Stimulated activated CD4-positive, alpha-beta T cell treated with anti-CD3 and anti-CD28 coated beads, Interleukin-1b, Interleukin-23, amount 100 ng/mL, for 48 hours (primary cell): ENCODE measurements around the gene CRACDL.
A peak's percentile ranks its signal among the peaks of the same experiment; 100 is the strongest.

ENCODE experiments used
- DNase-seq: peaks from one replicate; pipeline ENCODE4 v3.0.0-alpha.2; 2020

Gene CRACDL

DNA sequence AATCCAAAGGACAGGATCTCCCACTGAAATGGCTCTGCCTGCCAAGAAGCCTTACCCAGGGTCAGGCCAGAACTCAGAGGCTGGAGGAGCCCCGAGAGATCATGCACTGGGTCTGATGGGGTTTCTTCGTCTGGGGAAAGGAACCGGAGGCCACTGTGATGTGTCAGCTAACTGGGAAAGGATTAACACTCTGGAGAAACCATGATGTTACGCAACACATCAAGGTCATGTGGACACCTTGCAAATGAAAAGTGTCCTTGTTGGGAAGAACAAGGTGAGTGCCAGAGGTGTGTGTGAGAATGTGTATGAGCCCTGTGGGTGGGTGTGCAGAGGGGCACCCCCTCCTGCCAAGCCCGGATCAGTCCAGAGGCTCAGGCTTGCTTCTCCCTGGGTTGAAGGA is 86.9 kb downstream of the CRACDL start:
- no peak for DNase-seq

DNA sequence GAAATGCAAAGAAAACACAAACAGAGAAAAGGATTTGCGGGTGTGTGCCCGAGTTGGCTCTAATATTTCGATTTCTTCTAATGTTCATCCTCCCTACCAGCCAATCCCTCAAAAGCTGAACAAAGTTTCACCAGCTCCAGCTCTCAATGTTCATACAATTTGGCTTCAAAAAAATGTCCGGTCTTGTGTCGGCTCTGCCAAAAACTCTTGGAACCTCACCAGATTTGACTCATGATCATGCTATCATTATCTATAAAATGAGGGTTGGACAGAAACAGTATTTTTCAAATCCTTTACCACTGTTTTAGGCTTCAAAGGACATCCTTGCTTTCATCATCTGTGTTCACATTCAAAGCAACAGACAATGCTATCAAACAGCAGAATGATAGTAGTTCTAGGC is 88.2 kb downstream of the CRACDL start:
- no peak for DNase-seq

DNA sequence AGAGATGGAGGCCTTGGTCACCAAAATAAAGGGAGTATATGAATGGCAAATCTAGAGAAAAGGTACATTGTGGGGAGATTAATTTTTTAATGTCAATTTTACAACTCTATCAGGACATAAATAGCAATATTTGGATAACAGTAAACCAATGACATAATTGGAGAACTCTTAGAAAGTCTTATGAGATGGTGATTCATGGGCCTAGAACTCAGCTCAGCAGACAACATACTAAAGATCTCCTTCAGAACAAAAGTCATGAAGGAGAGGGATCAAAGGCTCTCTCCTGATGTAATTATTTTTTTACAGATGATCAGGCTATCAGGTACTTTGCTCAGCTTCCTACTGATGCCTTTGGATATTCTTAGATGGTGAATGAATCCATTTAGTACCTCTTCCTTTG is 90.0 kb downstream of the CRACDL start:
- DNase-seq, result no peak

DNA sequence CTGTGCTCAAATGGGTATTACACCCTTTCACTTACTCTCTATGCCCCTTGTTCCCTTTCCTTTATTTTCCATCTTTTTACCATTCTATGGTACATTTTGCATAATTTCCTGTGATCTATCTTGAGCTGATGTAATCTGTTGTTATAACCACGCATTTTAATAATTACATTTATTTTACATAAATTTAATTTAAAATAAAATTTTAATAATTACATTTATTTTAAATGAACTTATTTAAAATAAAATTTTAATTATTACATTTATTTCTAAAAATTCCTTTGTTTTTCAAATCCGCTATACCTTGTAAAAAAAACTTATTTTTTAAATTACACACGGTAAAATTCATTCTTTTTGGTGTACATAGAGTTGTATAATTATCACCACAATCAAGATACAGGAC is 93.9 kb downstream of the CRACDL start:
- no peak for DNase-seq

DNA sequence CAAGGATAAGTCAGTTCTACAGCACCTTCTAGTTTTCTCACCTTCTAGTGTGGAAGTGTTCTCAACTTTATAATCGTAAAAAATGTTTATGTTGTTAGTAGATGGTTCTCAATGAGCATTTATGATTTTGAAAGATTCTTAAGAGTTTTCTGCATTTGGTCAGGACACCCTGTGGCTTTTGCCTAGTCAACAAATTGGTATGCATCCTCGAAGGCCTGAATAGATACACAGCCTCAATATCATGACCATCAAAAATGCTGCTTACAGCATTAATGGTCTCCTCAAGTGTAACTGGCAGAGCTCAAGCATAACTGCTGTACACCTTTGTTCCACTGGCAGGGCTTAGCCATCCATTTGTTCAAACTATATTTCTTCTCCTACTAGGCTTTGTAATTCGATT is 96.7 kb downstream of the CRACDL start:
- no peak for DNase-seq

DNA sequence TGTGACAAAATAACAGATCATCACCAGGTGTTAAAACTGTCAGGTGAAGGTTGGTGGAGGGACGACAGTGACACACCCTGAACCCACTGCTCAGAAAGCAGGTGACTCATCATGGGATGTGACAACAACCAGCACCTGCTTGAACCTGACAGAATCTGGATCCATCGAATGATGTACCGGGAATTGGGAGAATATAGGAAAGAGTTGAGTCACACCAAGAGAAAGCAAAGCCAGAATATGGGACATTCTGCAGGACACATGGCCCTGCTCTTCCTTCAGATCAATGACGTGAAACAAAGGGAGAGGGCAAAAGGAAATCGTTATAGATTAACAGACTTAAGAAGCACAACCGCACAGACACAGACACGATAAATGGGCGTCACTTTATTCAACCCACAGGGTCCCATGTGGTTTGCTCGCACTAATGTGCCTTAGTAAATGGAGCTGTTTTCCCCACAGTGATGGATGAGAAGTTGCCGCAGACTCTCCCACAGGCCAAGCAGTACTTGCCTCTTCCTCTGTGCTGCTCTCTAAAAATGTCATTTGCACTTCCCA is 100.1 kb downstream of the CRACDL start:
- DNase-seq, result peak; percentile 27

DNA sequence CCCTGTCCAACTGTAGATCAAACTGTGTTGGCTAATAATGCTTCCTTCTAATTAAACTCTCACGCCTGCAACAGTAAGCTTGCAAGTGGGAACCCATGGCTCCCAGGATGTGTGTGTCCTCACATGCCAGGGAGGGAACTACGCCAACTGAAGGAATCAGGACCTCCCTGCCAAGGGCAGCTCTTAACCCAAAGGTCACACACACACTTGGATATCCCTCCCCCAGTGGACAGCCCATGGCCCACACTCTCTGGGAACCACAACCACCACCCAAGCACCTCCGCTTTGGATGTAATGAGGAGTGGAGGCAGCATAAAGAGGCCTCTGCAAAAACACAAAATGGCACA is 102.1 kb downstream of the CRACDL start:
- no peak for DNase-seq

DNA sequence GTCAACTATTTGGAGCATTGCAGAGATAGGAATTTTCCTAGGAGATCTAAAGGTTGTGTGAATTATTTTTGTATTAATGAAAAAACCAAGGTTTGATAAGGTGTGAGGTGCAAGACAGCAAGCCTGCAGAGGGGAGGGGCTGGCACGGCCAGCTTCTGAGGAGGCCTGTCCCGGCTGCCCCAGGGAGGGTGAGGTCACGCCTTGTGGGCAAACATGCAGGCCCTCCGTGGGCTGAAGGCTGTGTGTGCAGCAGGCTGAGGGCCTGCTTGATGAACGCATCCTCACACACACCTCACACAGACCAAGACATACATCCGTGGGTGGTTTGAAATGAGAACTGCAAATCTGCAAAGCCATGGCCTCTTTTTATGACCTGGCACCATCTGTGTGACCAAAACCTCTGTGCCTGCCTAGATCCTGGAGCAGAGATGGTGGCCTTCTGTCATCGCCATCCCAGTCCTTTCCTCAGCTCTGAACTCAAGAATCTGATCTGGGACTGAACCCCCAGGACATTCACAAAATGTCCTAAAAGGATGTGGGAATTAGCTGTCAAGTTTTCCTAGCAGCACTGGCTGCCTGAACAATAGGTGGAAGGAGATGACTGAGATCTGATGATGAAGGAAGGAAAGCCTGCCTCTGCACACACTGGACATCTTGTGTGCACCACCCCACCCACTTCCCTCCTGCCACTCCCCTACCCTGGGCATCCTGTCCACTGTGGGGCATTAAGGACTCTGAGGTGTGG is 102.7 kb downstream of the CRACDL start:
- no peak for DNase-seq

DNA sequence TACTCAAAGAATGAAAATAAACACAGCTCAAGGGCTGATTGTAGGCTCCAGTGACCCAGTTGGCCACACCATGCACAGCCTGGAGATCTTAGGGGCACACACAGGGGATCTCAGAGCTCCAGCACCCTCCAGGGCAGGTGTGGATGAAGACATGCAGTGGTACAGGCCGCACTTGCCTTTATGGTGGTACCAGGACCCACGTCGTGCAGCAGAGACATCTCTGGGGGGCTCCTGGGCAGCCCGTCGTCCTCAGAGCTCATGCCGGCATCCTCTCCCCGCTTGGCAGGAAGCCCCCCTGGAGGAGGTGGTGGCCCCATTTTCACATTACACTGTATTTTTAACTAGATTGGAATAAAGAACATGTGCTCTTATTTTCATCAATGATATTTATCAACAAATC is 103.9 kb downstream of the CRACDL start:
- no peak for DNase-seq

DNA sequence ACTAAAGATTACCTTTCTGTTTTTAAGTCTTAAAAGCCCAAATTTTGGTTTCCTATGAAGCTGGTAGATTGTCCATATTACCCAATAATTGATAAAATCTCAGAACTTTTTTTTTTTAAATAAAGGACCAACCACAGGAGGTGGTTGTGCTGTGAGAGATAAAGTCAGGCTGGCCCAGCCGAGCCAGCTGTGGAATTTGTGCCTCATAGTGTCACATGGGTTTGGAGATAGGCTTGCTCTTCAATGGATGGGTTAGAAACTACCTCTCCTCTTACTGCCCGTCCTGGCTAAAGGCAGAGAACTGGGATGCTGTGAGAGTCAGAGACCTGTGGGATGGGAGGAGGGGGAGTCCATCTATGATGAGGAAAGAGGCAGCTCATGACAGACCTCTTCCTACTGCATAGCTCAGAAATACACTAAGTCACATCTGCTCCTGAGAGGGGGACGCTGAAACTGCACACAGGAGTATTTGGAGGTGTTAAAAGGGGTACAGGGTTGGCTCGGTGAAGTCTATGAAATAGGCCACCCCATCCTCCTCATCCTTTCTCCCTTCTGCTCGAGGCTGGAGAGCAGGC is 105.4 kb downstream of the CRACDL start:
- DNase-seq, result no peak

DNA sequence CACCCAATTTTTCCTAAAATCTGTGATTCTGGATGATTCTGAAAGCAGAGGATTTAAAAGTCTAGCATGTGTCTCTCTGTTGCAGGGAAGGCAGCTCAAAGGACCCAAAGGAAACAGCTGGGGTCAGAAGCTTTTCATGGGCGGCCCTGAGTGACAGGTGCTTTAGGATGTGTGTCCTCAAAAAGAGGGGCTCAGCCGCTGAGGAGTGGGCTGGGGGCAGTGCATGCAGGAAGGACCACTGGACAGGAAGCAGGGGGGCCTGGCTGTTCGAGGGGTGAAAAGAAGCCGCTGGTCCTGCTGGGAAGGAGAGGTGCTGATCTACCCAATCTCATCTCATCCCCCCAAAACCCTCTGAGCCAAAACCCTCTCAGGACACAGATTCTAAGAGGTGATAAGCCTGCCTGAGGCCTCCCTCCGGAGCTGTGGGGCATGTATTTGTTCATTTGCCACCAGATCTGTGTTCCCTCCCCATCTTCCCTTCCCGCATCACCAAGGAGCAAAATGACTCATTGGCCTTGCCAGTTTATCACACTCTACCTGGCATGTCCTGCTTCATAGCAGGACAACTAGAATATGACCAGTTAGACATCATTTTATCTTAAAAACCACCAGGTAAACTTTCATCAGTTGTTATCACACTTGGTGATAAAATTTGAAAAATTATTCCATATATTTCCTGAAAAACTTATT is 106.3 kb downstream of the CRACDL start:
- no peak for DNase-seq

DNA sequence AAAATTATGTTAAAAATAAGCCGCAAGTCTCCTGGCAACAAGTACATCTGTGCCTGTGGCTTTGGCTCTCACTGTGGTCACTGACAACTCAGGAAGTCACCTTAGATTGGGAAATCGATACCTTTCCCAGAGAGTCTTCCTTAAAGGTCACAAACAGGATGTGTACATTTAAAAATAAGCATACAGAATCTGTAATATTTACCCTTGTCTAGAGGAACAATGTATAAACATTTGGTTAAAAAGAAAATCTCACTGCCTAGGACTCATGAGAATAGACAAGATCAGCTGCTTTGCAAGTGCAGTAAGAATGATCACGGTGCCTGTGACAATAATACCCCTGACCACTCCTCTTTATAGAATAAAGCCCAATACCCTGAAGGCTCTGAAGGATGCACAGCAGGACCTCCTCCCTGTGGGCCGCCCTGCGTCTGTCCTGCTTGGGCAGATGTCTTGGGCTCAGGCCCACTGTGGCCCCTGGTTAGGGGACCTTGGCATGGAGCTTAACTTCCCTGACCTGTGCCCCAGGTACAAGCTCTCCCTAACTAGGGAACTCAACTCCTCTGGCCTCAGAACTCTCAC is 107.1 kb downstream of the CRACDL start:
- no peak for DNase-seq

DNA sequence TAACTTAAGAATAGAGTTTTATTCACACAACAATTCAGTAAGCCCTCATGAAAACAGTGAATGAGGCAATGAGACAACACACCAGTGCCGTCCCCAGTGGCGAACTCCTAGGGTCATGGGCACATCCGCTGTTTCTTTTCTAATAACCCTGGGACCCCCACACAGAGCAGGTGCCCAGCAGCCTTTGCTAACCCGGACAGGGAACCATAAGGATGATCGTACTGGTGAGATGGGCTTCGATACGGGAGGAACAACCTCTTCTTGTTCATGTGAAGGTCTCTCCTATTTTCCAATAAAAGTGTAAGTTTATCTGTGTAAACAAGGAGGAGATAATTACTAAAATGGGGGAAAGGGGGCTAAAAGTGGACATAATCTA is 107.7 kb downstream of the CRACDL start:
- DNase-seq, result no peak

DNA sequence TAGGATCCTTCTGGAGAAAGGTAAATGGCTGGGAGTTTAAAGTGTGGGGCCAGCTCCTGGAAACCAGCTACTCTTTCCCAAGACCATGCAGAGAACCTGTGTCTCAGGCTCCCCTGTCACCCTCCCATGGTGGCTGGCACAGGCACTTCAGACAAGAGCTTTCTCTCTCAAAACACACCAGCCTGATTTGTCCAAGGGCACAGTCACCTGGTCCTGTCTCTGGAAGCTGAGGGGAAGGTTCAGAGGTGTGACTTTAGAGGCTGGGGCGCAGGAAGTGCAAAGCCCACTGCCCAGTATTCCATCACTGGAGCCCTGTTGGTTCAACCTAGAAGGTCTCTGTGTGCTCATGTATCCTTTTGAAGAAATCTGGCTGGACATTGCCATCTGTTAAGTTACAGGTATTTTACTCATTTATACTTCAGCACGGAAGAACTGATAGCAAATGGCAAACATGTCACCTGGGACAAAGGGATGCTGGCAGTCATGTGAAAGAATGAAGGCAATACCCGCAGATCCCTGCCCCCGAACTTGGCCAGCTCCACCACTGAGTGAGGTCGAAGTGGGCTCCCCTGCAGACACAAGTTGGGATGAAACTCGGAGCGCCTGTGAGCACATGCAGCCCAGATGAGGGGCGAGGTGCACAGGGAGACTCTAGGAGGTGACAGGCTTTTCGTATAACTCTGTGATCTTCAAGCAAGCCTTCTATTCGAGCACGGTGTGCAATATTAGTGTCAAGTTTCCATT is 108.2 kb downstream of the CRACDL start:
- DNase-seq, result no peak

DNA sequence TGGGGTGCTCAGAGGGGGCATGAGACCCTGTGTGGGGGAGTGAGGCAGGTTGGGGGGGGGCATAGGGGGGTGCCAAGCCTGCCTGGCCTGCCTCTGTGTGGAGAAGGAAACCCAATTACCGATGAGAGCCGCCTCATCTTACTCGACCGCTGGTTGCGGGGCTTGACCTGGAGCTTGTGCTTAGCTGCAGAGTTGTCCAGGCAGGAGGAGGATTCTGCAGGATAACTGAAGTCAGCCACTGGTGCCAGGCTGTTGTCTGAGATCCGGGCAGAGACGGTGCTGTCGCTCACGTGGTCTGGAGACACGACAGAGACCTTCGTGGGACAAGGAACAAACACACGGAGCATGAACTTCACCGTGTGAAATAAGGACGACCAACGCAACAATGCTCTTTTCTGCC is 109.2 kb downstream of the CRACDL start:
- DNase-seq, result no peak

DNA sequence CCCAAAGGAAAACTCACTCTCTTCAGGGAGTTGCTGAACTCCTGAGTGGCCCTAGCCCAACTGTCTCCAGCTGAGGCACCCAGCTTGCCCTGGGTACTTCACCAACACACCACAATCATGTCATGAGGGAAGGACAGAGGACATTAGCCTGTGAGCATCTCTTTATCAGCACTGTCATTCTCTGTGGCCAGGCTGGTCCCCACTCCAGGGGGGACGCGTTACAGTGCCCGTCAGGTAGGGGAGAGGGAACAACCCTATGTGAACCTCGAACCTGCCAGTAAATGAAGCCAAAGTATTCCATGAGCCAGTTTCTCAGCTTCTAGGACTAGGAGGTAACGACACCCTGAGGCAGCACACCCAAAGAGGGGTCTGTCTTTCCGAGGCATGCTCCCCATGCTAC is 110.2 kb downstream of the CRACDL start:
- no peak for DNase-seq

DNA sequence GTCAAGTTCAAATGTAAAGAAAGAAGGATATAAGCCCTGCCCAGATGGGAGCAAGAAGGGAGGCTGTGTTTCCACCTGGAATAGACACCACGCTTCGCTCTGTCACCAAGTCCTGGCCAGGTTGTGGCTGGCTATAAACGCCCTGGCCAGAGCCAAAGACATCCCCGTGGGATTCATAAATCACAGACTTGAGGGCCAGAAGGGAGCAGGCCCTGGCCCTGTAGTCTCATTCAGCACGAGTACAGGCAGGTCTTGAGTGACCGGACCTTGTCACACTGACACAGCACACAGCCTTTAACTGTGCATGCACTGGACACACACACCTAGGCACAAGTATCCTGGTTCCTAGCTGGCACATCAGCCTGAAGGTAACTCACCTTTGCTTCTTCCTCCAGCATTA is 110.6 kb downstream of the CRACDL start:
- DNase-seq, result no peak

DNA sequence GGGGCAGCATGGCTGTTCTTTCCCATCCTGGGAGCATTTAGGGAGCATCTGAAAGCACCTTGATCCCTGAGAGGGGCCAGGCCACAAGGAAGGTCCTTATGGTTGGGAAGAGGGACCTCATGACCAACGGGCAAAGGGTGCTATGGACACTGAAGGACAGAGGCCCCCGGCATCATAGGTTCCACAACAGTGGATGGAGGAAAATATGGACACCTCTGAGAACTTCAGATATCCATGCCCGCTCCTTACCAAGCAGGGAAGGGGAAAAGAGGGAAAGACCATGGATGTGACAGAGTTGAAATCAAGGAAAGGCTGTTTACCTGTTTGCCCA is 111.0 kb downstream of the CRACDL start:
- no peak for DNase-seq

DNA sequence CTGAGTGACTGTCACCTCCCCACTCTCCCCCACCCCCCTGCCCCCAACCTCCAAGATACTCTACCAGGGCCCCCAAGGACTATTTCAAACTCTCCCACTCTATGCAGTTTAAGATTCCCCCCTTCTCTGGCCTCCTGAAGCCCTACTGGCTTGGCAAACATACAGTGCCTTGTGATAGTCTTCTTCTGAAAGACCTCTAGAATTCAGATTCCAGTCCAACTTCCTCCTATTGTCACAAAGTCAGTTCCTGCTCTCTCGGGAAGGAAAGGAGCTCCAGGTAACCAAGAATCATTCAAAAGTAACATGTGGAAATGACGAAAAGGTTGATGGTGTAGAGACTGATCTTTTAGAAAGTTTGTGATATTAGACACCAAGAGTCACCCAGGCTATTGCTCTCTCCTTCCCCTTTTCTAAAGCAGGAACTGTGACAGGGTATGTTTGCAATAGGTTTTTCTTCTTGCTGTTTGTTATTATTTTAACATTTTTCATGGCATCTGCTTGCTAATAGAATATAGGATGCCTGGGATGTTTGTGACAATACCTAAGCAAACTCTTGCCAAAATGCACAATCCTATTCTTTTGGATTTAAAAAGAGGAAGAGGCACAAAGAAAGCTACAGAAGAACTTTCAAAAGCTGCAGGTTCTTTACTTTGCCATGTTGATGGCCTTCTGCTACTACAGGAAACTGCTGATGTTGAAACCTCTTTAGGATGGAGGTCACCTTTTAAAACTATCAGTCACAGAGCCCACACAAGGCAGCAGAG is 111.6 kb downstream of the CRACDL start:
- no peak for DNase-seq

DNA sequence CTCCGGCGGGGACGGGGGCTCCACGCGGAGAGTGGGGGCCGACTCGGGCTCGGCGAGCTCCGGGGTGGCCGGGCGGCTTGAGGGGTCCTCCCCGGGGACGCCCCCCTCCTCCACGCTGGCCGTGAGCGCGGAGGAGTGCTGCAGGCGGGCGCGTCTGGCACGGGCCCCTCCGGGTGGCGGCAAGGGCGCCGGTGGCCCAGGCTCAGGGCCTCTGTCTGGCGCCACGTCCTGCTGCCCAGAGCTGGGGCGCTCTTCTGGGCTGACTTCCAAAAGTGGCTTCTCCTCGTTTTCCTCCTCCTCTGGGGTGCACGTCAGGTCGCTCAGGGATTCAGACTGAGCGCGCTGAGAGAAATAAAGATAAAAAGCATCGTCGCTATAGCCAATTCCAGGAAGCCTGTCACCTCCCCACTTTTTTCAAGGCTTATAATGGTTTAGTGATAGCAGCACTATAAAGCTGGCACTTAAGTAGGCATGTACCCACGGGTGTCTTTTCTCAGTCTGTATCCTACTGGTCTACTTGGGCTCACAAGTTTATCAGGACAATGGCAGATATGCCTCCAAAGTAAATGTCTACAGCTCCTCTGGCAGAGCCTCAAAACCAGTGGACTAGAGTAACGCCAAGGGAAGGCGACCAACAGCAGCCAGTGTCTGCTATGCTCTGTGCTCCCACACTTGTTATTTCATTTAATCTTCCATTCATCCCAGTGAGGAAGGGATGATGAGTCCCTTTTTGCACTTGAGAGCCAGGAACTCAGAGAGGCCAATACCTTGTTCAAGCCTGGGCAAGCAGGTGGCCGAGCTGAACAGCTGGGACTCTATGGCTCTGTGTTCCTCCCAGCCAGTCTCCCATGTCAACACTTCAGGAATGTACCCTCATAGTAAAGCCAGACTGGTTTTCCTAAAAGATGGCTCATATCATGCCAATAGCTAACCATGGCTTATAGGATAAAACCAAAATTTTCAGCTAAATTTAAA is 112.5 kb downstream of the CRACDL start:
- no peak for DNase-seq
